Small intestine (tissue), 7 donors: ENCODE data around the gene CDH23. TPM values are rescaled to one million over a fixed set of nuclear protein-coding genes. Genes with fewer than 3 reads are reported as not detected.

Experiments
- DNase-seq, 2 donors: peaks; one replicate each; pipeline versions ENCODE4 v3.0.0 to v3.0.0-alpha.2; 2013
- FAIRE-seq: peaks from 2 replicates; lab custom pipeline; 2012; peaks lifted over from hg19 to GRCh38; lab: Jason Lieb, UNC
- H3K27ac ChIP-seq, 3 donors: one replicate each; pipeline ENCODE4 v1.5.1; 2013; ENCODE audit warnings: low read length in 2 of 3, mild to moderate bottlenecking in 2 of 3, control low read depth in 1 of 3, inconsistent platforms in 1 of 3, low read depth in 1 of 3, moderate library complexity in 1 of 3
- H3K27me3 ChIP-seq, 3 donors: one replicate each; pipeline ENCODE4 v1.6.1; 2013; ENCODE audit warnings: low read length in 3 of 3, inconsistent platforms in 1 of 3; ENCODE audit not compliant: control insufficient read depth in 3 of 3, insufficient read depth in 3 of 3
- H3K36me3 ChIP-seq, 3 donors: one replicate each; pipeline ENCODE4 v1.6.1; 2013; ENCODE audit warnings: low read length in 3 of 3, inconsistent platforms in 1 of 3, low read depth in 1 of 3, mild to moderate bottlenecking in 1 of 3, moderate library complexity in 1 of 3; ENCODE audit not compliant: control insufficient read depth in 3 of 3, insufficient read depth in 2 of 3
- H3K4me1 ChIP-seq, 3 donors: one replicate each; pipeline ENCODE4 v1.6.1; 2013; ENCODE audit warnings: low read length in 2 of 3, inconsistent platforms in 1 of 3, low read depth in 1 of 3, mild to moderate bottlenecking in 1 of 3, moderate library complexity in 1 of 3; ENCODE audit not compliant: control insufficient read depth in 3 of 3, insufficient read depth in 2 of 3
- H3K4me3 ChIP-seq, 3 donors: one replicate each; pipeline ENCODE4 v1.5.1; 2013; ENCODE audit warnings: low read length in 3 of 3, control low read depth in 1 of 3, inconsistent platforms in 1 of 3, low read depth in 1 of 3, mild to moderate bottlenecking in 1 of 3, moderate library complexity in 1 of 3
- H3K9me3 ChIP-seq, 2 donors: one replicate each; pipeline ENCODE4 v1.6.1; 2013; ENCODE audit warnings: low read depth in 1 of 2, low read length in 1 of 2; ENCODE audit not compliant: control insufficient read depth in 2 of 2, insufficient read depth in 1 of 2
- WGBS, 3 donors: extraction: QIAGEN DNeasy Blood & Tissue Kit; methylation state at CpG; one replicate each; pipeline ENCODE4 v1.1.7; 2013; 5-methylcytosine and 5-hydroxymethylcytosine counted together
- polyA plus RNA-seq, 4 donors: library from polyadenylated mRNA; stranded (reverse) in 3 of 4; unstranded in 1 of 4; fragments of 200-250 nt in 3 of 4; fragments of 120-200 nt in 1 of 4; gene quantifications; one replicate each; pipeline versions ENCODE4 v1.2.1 to v1.2.3, GENCODE V29; 2013
- donor health status: healthy with polysubstance abuse.
- donor health status: control.
- donor health status: control.
- donor health status: Bipolar disorder and iron deficiency.
- donor health status: healthy.

CDH23 gene
- polyA plus RNA-seq, 4 donors = 0.89 to 2.5 (median 1.6) TPM

GRCh38 chr10:71830726-71831125 is 434.0 kb downstream of the CDH23 start:
- H3K36me3 ChIP-seq = peaks cover 29 to 80% (median 37%) of the 10 kb centered on the region in 3 donors
- H3K4me3 ChIP-seq = no peak overlapping the region
- DNase-seq (no peak), FAIRE-seq (no peak)
- no peak overlapping the region for H3K27ac ChIP-seq
- no peaks in the 10 kb centered on the region for H3K9me3 ChIP-seq
- H3K4me1 ChIP-seq = peaks cover 2 to 4% (median 3%) of the 10 kb centered on the region in 3 donors
- no peaks in the 10 kb centered on the region for H3K27me3 ChIP-seq
- WGBS, 3 donors = 82 to 98% (median 86%) methylated on average over 4 of the region's 4 CpGs

GRCh38 chr10:71831646-71832552 is 435.2 kb downstream of the CDH23 start:
- Histone ChIP-seq H3K27ac (no peak overlapping the region), H3K4me3 (no peak overlapping the region), H3K4me1 (peaks cover 3 to 9% (median 7%) of the 10 kb centered on the region in 3 donors), H3K9me3 (no peaks in the 10 kb centered on the region), H3K36me3 (peaks cover 22 to 74% (median 32%) of the 10 kb centered on the region in 3 donors), H3K27me3 (no peaks in the 10 kb centered on the region)
- peak in 1 of 2 donors; percentile 42 for DNase-seq
- no peak for FAIRE-seq
- WGBS, 3 donors = 87 to 95% (median 92%) methylated on average over 19 of the region's 19 CpGs

GRCh38 chr10:71832967-71833366 is 436.2 kb downstream of the CDH23 start:
- Histone ChIP-seq H3K4me1 (peaks cover 6 to 13% (median 7%) of the 10 kb centered on the region in 3 donors), H3K9me3 (no peaks in the 10 kb centered on the region), H3K27ac (no peak overlapping the region), H3K27me3 (no peaks in the 10 kb centered on the region), H3K4me3 (no peak overlapping the region), H3K36me3 (peaks cover 19 to 74% (median 33%) of the 10 kb centered on the region in 3 donors)
- WGBS, 3 donors = 42 to 59% (median 51%) methylated on average over 5 of the region's 5 CpGs
- FAIRE-seq = no peak
- no peak for DNase-seq

GRCh38 chr10:71833451-71834342 is 437.0 kb downstream of the CDH23 start:
- no peak overlapping the region for H3K4me3 ChIP-seq
- H3K36me3 ChIP-seq = peaks cover 17 to 73% (median 32%) of the 10 kb centered on the region in 3 donors
- H3K27me3 ChIP-seq = no peaks in the 10 kb centered on the region
- H3K9me3 ChIP-seq = no peaks in the 10 kb centered on the region
- peaks cover 7 to 17% (median 8%) of the 10 kb centered on the region in 3 donors for H3K4me1 ChIP-seq
- WGBS, 3 donors = 95 to 99% (median 95%) methylated on average over 8 of the region's 8 CpGs
- FAIRE-seq (no peak), DNase-seq (no peak)
- H3K27ac ChIP-seq = no peak overlapping the region

- FAIRE-seq (no peak), DNase-seq (no peak)
- WGBS, 3 donors = 93 to 96% (median 93%) methylated on average over 14 of the region's 14 CpGs
- peaks cover 11 to 67% (median 26%) of the 10 kb centered on the region in 3 donors for H3K36me3 ChIP-seq
- H3K4me1 ChIP-seq = peaks cover 7 to 17% (median 8%) of the 10 kb centered on the region in 3 donors
- H3K27me3 ChIP-seq = no peaks in the 10 kb centered on the region
- H3K4me3 ChIP-seq = no peak overlapping the region
- no peak overlapping the region for H3K27ac ChIP-seq
- H3K9me3 ChIP-seq = no peaks in the 10 kb centered on the region
Measured at GRCh38 chr10:71834343-71834674, 437.6 kb downstream of the CDH23 start.

GRCh38 chr10:71835671-71836595 is 439.2 kb downstream of the CDH23 start:
- peaks cover 4 to 53% (median 19%) of the 10 kb centered on the region in 3 donors for H3K36me3 ChIP-seq
- peaks cover 8 to 25% (median 8%) of the 10 kb centered on the region in 3 donors for H3K4me1 ChIP-seq
- H3K27me3 ChIP-seq = no peaks in the 10 kb centered on the region
- H3K9me3 ChIP-seq = no peaks in the 10 kb centered on the region
- H3K27ac ChIP-seq = peak overlapping the region; percentile 11 to 62 (median 24)
- 57 to 69% (median 65%) methylated on average over 11 of the region's 11 CpGs for WGBS, 3 donors
- FAIRE-seq = no peak
- DNase-seq = no peak
- H3K4me3 ChIP-seq = no peak overlapping the region

GRCh38 chr10:71836596-71836974 is 439.9 kb downstream of the CDH23 start:
- Histone ChIP-seq H3K27me3 (no peaks in the 10 kb centered on the region), H3K36me3 (peaks cover 0 to 48% (median 14%) of the 10 kb centered on the region in 3 donors), H3K27ac (peak overlapping the region in 2 of 3 donors; percentile 11 to 62), H3K4me1 (peaks cover 8 to 26% (median 10%) of the 10 kb centered on the region in 3 donors), H3K4me3 (no peak overlapping the region), H3K9me3 (no peaks in the 10 kb centered on the region)
- FAIRE-seq (no peak), DNase-seq (no peak)
- 69 to 88% (median 78%) methylated on average over 4 of the region's 4 CpGs for WGBS, 3 donors
